ENCODE measurements around the gene FADS1. TPM values are rescaled to one million over a fixed set of nuclear protein-coding genes. Genes with fewer than 3 reads are reported as not detected.

FADS1 gene
- total and polyA plus RNA-seq, 2 experiments from 2014 or later = 74.9 to 119 TPM

GRCh38 chr11:61863548-61864081 is 46.8 kb upstream of the FADS1 start (continued):
- no peak for TF ChIP-seq ZNF462 (CRISPR knock-in tag; IDR thresholded peaks at IDR 0.05)

- Histone ChIP-seq H3K27ac (ENCODE audit: low read depth) (no peak overlapping the region), H3K27me3 (ENCODE audit: insufficient read depth) (no peaks in the 10 kb centered on the region), H3K79me2 (replicated peaks; ENCODE audit: insufficient read depth) (0 out of 2 replicates have a peak, but pooled peaks cover 3% of the 10 kb centered on the region), H3F3A (replicated peaks; ENCODE audit: low read depth) (peaks cover 6% of the 10 kb centered on the region; the same call in 1 of the 2 replicates), H3K4me3 (no peak overlapping the region), H3K4me1 (ENCODE audit: insufficient read depth) (no peaks in the 10 kb centered on the region), H3K9me2 (ENCODE audit: insufficient read depth) (no peaks in the 10 kb centered on the region), H3K36me3 (ENCODE audit: insufficient read depth) (peaks cover 35% of the 10 kb centered on the region), H4K20me1 (replicated peaks; ENCODE audit: insufficient read depth) (peaks cover 5% of the 10 kb centered on the region), H3K4me2 (no peak overlapping the region), H2AFZ (no peak overlapping the region)
- Mint-ChIP-seq H3K36me3 (ENCODE audit: low read depth) (peaks cover 74% of the 10 kb centered on the region), H3K4me1 (peaks cover 5% of the 10 kb centered on the region), H3K4me3 (no peak overlapping the region), H3K9me3 (no peaks in the 10 kb centered on the region; the same call in 2 of the 3 replicates), H3K27me3 (ENCODE audit: insufficient read depth, low read depth, poor library complexity) (peaks cover 4% of the 10 kb centered on the region), H3K27ac (no peak overlapping the region)
- ATAC-seq (no peak), DNase-seq (ENCODE audit: low spot score) (no peak)
- no peak for TF ChIP-seq ZNF331 (CRISPR knock-in tag; IDR thresholded peaks at IDR 0.05; ENCODE audit: low read depth)
- TF ChIP-seq ZNF462 (CRISPR knock-in tag; IDR thresholded peaks at IDR 0.05) = no peak
- TF ChIP-seq REST (IDR thresholded peaks at IDR 0.05; ENCODE audit: unreplicated experiment) = no peak
Observed at GRCh38 chr11:61862714-61863547, 46.1 kb upstream of the FADS1 start.
